ENCODE data around the gene RDX. TPM values are rescaled to one million over a fixed set of nuclear protein-coding genes. Genes with fewer than 3 reads are reported as not detected.

RDX gene
- total RNA-seq, 1 experiment from 2014 or later, result 132 TPM

GRCh38 chr11:110179064-110179463 lies 117.3 kb downstream of the RDX start:
- Mint-ChIP-seq H3K4me3 (ENCODE audit: unreplicated experiment) (no peak overlapping the region), H3K27me3 (ENCODE audit: insufficient read depth, unreplicated experiment) (no peaks in the 10 kb centered on the region), H3K9me3 (ENCODE audit: unreplicated experiment) (no peaks in the 10 kb centered on the region), H3K4me1 (ENCODE audit: insufficient read depth, unreplicated experiment) (peaks cover 36% of the 10 kb centered on the region), H3K27ac (ENCODE audit: low read depth, unreplicated experiment) (peak overlapping the region; percentile 82), H3K36me3 (ENCODE audit: insufficient read depth, unreplicated experiment) (peaks cover 47% of the 10 kb centered on the region)
- ChIA-PET POLR2A (no interaction called here), CTCF (interaction anchor here (0.9 kb wide), 1 partner anchor 12 kb away, joined by 3 read pairs; no protein-coding TSS in a partner anchor)
- DNase-seq (ENCODE audit: unreplicated experiment), result no peak
- TF ChIP-seq, protein P1, sequence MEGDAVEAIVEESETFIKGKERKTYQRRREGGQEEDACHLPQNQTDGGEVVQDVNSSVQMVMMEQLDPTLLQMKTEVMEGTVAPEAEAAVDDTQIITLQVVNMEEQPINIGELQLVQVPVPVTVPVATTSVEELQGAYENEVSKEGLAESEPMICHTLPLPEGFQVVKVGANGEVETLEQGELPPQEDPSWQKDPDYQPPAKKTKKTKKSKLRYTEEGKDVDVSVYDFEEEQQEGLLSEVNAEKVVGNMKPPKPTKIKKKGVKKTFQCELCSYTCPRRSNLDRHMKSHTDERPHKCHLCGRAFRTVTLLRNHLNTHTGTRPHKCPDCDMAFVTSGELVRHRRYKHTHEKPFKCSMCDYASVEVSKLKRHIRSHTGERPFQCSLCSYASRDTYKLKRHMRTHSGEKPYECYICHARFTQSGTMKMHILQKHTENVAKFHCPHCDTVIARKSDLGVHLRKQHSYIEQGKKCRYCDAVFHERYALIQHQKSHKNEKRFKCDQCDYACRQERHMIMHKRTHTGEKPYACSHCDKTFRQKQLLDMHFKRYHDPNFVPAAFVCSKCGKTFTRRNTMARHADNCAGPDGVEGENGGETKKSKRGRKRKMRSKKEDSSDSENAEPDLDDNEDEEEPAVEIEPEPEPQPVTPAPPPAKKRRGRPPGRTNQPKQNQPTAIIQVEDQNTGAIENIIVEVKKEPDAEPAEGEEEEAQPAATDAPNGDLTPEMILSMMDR (IDR thresholded peaks at IDR 0.05; ENCODE audit: unreplicated experiment), result no peak
- no TSS peak for BruUV-seq (replicated peaks)
- intact Hi-C loops (cut with micrococcal nuclease), result no loop called here

- Mint-ChIP-seq H3K9me3 (ENCODE audit: unreplicated experiment) (no peaks in the 10 kb centered on the region), H3K36me3 (ENCODE audit: insufficient read depth, unreplicated experiment) (peaks cover 46% of the 10 kb centered on the region), H3K4me1 (ENCODE audit: insufficient read depth, unreplicated experiment) (peaks cover 19% of the 10 kb centered on the region), H3K4me3 (ENCODE audit: unreplicated experiment) (no peak overlapping the region), H3K27me3 (ENCODE audit: insufficient read depth, unreplicated experiment) (no peaks in the 10 kb centered on the region), H3K27ac (ENCODE audit: low read depth, unreplicated experiment) (no peak overlapping the region)
- ChIA-PET POLR2A (interaction anchor here (0.6 to 3.3 kb wide), 9 partner anchors 8 to 860 kb away, joined by 3 to 17 read pairs (median 3); partner anchors contain the start of gene ZC3H12C), CTCF (interaction anchor here (0.7 to 1.2 kb wide), 5 partner anchors 9 to 324 kb away, joined by 3 to 5 read pairs (median 4); no protein-coding TSS in a partner anchor)
- BruUV-seq (replicated peaks), result no TSS peak
- TF ChIP-seq, protein P1 (IDR thresholded peaks at IDR 0.05; ENCODE audit: unreplicated experiment), result no peak
- no peak for DNase-seq (ENCODE audit: unreplicated experiment)
- intact Hi-C loops (cut with micrococcal nuclease), result no loop called here
Observed at GRCh38 chr11:110177086-110177456, 119.3 kb downstream of the RDX start.

DNA sequence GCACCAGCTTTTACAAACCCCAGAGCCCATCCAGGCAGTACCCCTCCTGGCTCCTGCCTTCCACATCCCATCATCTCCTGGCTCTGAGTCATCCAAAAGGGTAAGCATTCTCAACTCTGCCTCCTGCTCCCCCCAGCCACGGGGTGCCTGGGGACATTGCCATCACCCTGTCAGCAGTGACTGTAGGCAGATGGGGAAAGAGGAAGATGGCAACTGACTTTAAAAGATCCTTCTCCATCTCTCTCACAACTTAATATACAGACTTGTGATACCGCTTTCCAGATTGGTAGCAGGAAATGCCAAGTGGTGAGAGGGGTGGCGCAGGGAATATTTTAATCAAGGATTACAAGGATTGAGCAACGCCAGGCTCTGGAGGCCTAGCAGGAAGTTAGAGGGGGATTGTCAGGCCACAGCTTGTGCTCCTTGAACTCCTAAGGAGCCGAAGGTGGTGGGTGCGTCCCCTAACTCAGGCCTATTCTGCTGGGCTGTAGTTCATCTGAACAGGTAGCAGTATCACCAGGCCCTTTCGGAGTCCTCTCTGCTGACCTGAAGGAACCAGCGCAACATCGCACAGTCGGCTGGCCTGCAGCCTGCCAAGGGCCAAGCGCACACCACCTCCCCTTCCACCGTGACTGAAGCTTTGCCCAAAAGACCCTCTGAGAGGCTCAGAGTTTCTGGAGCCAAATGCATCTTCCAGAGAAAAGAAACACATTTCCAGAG lies 119.9 kb downstream of the RDX start:
- no peak overlapping the region for H3K4me3 Mint-ChIP-seq (ENCODE audit: unreplicated experiment)

More for the DNA sequence above, 119.9 kb downstream of the RDX start:
- peaks cover 43% of the 10 kb centered on the region for H3K36me3 Mint-ChIP-seq (ENCODE audit: insufficient read depth, unreplicated experiment)
- ChIA-PET CTCF (interaction anchor here (0.9 to 1.5 kb wide), 3 partner anchors 8 to 324 kb away, joined by 3 to 5 read pairs (median 4); no protein-coding TSS in a partner anchor), POLR2A (interaction anchor here (0.7 to 3.3 kb wide), 7 partner anchors 8 to 860 kb away, joined by 3 to 17 read pairs (median 4); partner anchors contain the start of gene ZC3H12C)
- no peaks in the 10 kb centered on the region for H3K27me3 Mint-ChIP-seq (ENCODE audit: insufficient read depth, unreplicated experiment)
- no peaks in the 10 kb centered on the region for H3K9me3 Mint-ChIP-seq (ENCODE audit: unreplicated experiment)
- peaks cover 19% of the 10 kb centered on the region for H3K4me1 Mint-ChIP-seq (ENCODE audit: insufficient read depth, unreplicated experiment)
- H3K27ac Mint-ChIP-seq (ENCODE audit: low read depth, unreplicated experiment), result peak overlapping the region; percentile 83
- intact Hi-C loops (cut with micrococcal nuclease), result no loop called here
- BruUV-seq (replicated peaks), result no TSS peak
- DNase-seq (ENCODE audit: unreplicated experiment), result peak; percentile 42
- TF ChIP-seq, protein P1 (IDR thresholded peaks at IDR 0.05; ENCODE audit: unreplicated experiment), result no peak
